ENCODE measurements around the gene SLC28A1.
"Not testable (repeated sequence)": the region's sequence is repeated elsewhere in the genome, so short reads cannot be mapped to it uniquely, and the experiment has no call there.

Gene SLC28A1

GRCh38 chr15:84869510-84869909 lies 15.0 kb upstream of the SLC28A1 start:
- no peak for TF ChIP-seq CTCF (IDR thresholded peaks at IDR 0.05; ENCODE audit: low read depth, low read length)
- H3K4me3 ChIP-seq (ENCODE audit: low read depth, low read length), result no peak overlapping the region

- no peak for TF ChIP-seq CTCF (IDR thresholded peaks at IDR 0.05; ENCODE audit: low read depth, low read length)
- no peak overlapping the region for H3K4me3 ChIP-seq (ENCODE audit: low read depth, low read length)
Observed at GRCh38 chr15:84871428-84871985, 13.0 kb upstream of the SLC28A1 start.

GRCh38 chr15:84872009-84872910 lies 12.2 kb upstream of the SLC28A1 start:
- H3K4me3 ChIP-seq (ENCODE audit: low read depth, low read length), result no peak overlapping the region
- TF ChIP-seq CTCF (IDR thresholded peaks at IDR 0.05; ENCODE audit: low read depth, low read length), result no peak

- no peak for TF ChIP-seq CTCF (IDR thresholded peaks at IDR 0.05; ENCODE audit: low read depth, low read length)
Observed at GRCh38 chr15:84873997-84874396, 10.5 kb upstream of the SLC28A1 start.

GRCh38 chr15:84874981-84875699 lies 9.3 kb upstream of the SLC28A1 start:
- no peak for TF ChIP-seq CTCF (IDR thresholded peaks at IDR 0.05; ENCODE audit: low read depth, low read length)
- H3K4me3 ChIP-seq (ENCODE audit: low read depth, low read length), result no peak overlapping the region

More at GRCh38 chr15:84873997-84874396, 10.5 kb upstream of the SLC28A1 start:
- no peak overlapping the region for H3K4me3 ChIP-seq (ENCODE audit: low read depth, low read length)

- no peak for TF ChIP-seq CTCF (IDR thresholded peaks at IDR 0.05; ENCODE audit: low read depth, low read length)
- no peak overlapping the region for H3K4me3 ChIP-seq (ENCODE audit: low read depth, low read length)
Observed at GRCh38 chr15:84876269-84876668, 8.2 kb upstream of the SLC28A1 start.

GRCh38 chr15:84877701-84878100 lies 6.8 kb upstream of the SLC28A1 start:
- H3K4me3 ChIP-seq (ENCODE audit: low read depth, low read length), result not testable (repeated sequence)
